ENCODE results near the gene TMEM79. TPM values are rescaled to one million over a fixed set of nuclear protein-coding genes. Genes with fewer than 3 reads are reported as not detected.

TMEM79 gene
- total RNA-seq, 2 donors from 2014 or later = 3.9 to 4.0 TPM

DNA sequence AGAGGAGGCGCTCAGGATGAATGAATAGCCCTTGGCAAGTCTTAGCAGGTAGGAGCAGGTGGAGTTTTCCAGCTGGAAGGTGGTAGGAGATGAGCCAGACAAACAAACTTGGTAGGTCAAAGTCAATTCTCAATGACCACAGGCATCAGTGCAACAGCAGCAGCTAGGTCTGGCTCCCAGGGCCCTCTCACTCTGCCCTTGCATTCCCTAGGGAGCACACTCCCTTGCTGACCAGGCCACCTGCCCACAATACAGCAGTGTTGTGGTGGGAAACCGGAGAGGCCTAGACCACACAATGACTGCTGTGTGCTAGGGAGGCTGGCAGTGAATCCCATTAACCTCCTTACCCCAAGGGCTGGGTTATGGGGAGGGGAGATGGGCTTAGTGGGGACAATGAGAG is 23.2 kb upstream of the TMEM79 start:
- intact Hi-C loops (cut with DNase I, micrococcal nuclease) = no loop called here
- no peak for DNase-seq
- no peak for ATAC-seq

- intact Hi-C loops (cut with DNase I, micrococcal nuclease) = no loop called here
- DNase-seq (no peak), ATAC-seq (no peak)
These were observed 21.5 kb upstream of the TMEM79 start for GRCh38 chr1:156262461-156263287.

DNA sequence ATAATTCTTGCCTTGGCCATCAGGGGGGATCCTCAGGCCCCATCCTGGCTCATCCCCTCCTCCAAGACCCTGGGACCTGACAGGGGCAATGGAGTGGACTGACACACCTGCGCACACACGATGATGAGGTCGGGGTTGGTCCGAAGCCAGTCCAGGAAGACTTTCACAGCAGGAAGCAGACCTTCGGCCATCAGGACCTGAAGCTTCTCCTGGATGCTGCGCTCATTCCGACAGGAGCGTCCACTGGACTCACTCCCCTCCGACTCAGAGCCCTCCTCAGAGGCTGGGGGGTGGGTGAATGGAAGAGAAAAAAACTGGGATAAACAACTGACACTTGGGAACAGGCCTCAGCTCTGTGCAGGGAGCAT is 20.9 kb upstream of the TMEM79 start:
- intact Hi-C loops (cut with DNase I, micrococcal nuclease) = no loop called here
- DNase-seq (no peak), ATAC-seq (no peak)

GRCh38 chr1:156266051-156266450 is 18.1 kb upstream of the TMEM79 start:
- ATAC-seq (no peak), DNase-seq (no peak)
- intact Hi-C loops (cut with DNase I, micrococcal nuclease) = no loop called here

- intact Hi-C loops (cut with DNase I, micrococcal nuclease) = no loop called here
These were observed 15.8 kb upstream of the TMEM79 start for GRCh38 chr1:156268336-156268735.

DNA sequence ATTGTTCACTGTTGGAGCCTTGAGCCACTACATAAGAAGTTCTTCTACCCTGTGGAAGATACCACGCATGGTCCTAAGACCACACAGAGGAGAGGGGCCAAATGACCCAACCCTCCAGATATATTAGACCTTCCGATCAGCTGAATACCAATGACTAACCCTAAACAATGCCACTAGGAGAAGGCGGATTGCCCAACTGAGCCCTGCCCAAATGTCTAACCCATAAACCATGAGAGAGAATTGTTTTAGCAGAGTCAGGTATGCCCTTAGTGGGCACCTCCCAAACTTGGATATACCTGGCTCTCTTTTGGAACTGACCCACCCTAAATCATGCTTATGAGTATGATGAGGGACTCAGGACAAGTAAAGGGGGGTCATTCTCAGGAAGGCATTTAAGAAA is 13.8 kb upstream of the TMEM79 start:
- intact Hi-C loops (cut with DNase I, micrococcal nuclease) = no loop called here
- no peak for ATAC-seq

More at GRCh38 chr1:156268336-156268735, 15.8 kb upstream of the TMEM79 start:
- DNase-seq = no peak
- ATAC-seq = no peak

DNA sequence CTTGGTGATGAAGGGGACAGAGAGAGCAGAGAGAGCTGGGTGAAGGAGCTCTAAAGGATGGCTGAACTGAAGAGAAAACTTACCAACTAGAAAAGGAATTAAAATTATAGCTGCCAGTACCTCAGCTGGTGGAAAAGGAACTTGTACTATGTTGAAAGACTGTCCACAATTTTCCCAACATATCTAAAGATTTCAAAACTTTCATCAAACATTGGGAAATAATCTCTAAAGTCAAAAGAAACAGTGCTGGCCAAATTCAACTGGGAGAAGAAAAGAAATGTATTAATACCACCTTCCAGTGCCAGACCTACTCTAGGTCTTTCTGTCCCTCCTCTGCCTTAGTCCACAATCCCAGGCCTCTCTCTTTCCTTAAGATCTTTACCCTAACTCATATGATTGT is 7.6 kb upstream of the TMEM79 start:
- intact Hi-C loops (cut with DNase I, micrococcal nuclease) = no loop called here
- ATAC-seq = no peak
- DNase-seq = no peak

More for the DNA sequence above, 13.8 kb upstream of the TMEM79 start:
- no peak for DNase-seq

GRCh38 chr1:156276966-156277381 is 7.2 kb upstream of the TMEM79 start:
- DNase-seq = no peak
- ATAC-seq = no peak
- intact Hi-C loops (cut with DNase I, micrococcal nuclease) = no loop called here

DNA sequence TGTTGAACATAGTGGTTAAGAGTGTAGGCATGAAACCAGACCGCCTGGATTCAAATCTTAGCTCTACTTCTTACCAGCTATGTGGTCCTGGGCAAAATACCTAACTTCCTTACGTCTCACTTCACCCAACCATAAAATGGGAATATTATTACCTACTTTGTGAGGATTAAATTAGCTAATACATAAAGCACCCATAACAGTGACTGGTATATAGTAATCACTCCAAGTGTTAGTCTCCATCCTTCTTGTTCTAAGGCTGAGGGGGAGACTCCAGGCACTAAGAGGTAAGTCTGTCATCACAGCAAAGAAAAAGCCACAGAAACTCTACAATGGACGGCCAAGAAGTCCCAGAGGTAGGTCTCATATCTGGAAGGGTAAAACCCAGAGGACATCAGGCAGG is 4.3 kb upstream of the TMEM79 start:
- ATAC-seq (no peak), DNase-seq (no peak)
- intact Hi-C loops (cut with DNase I, micrococcal nuclease) = no loop called here

DNA sequence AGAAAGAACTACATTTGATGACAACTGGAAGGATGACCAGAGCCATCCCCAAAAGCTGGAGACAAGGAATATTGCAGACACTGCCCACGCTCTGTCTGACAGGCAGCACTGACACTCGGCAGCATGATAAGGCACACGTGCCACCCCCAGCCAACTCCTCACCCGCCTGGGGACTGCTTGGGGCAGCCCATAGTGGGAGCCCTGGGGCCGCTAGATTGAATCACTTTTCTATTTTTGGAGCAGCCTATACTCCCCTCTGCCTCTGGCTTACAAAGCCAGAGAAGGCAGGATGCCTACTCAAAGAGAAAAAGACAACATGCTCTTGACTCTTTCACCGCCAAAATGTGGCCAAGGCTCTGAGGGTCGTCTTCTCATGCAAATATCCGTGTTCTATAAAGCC is 2.8 kb upstream of the TMEM79 start:
- intact Hi-C loops (cut with DNase I, micrococcal nuclease) = no loop called here
- DNase-seq (no peak), ATAC-seq (no peak)

DNA sequence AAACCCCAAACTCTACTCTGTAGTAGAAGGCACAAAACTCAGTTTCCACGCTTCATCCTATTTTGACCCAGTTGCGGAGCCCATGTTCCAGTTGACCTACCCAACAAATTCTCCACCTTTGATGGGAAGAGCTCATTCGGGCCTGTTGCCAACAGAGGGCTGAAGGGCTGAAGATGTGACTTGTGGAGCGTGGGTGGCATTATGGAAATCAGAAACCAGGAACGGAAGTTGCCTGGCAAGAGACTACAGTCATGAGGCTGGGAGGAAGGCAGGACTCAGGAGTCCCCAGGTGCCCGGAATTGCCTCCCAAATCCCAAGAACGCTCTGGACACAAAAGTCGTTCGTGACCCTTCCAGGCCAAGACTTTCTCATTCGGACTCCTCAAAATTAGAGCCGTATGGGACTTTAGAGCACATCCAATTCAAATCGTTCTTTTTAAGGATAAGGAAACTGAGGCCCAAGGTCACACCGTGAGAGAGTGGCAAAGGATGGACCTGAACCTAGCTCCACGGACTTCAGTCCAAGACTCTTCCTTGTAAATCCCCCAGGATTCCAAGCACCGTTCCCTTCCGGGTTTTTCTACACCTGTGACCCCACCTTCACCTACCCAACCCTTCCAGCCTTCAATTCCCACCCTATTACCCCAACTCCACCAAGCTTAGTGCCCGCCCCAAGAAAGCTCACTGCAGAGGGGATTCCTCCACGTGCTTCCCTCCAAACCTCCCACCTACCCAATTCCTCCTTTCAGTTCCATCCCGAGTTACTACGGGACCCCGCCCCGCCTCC is 2.2 kb upstream of the TMEM79 start:
- ATAC-seq = peak; percentile 73
- DNase-seq = peak; percentile 19 to 73
- intact Hi-C loops (cut with DNase I, micrococcal nuclease) = no loop called here

GRCh38 chr1:156282479-156283222 is 1.5 kb upstream of the TMEM79 start, which contains the start of gene SMG5:
TSS of gene SMG5 (minus strand) at chr1:156282825. CDS start at chr1:156282680, 145 bp downstream.
- ATAC-seq = peak; percentile 87
- intact Hi-C loops (cut with DNase I, micrococcal nuclease) = no loop called here
- DNase-seq = peak; percentile 95 to 99

- no peak for DNase-seq
- ATAC-seq = no peak
- intact Hi-C loops (cut with DNase I, micrococcal nuclease) = no loop called here
These were observed 604 bp upstream of the TMEM79 start for GRCh38 chr1:156283521-156283920.

DNA sequence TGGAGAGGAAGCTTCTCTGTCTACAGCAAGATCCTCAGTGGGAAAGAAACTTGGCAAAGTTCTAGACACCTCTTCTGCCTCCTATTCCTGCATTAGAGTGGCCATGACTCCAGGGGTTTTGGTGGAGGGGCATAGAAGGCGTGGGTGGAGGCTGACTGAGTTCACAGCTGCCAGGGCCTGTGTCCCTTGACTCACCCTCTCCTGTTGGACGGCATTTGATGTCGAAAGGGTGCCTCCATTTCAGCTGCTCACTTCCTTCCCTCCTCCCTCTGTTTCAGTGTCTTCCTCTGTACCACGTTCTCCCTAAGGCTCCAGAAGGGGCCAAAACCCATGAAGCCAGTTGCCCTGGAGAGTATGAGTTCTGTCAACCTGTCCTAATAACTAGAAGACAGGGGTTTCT is 632 bp downstream of the TMEM79 start:
- DNase-seq (no peak), ATAC-seq (no peak)
- intact Hi-C loops (cut with DNase I, micrococcal nuclease) = no loop called here

DNA sequence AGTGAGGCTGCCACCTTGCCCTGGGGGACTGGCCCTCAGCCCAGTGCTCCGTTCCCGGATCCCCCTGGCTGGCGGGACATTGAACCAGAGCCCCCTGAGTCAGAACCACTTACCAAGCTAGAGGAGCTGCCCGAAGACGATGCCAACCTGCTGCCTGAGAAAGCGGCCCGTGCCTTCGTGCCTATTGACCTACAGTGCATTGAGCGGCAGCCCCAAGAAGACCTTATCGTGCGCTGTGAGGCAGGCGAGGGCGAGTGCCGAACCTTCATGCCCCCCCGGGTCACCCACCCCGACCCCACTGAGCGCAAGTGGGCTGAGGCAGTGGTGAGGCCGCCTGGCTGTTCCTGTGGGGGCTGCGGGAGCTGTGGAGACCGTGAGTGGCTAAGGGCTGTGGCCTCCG is 1.3 kb downstream of the TMEM79 start:
- intact Hi-C loops (cut with DNase I, micrococcal nuclease) = no loop called here
- ATAC-seq (no peak), DNase-seq (no peak)

GRCh38 chr1:156286061-156286460 is 1.9 kb downstream of the TMEM79 start:
- ATAC-seq (no peak), DNase-seq (no peak)
- intact Hi-C loops (cut with DNase I, micrococcal nuclease) = no loop called here

DNA sequence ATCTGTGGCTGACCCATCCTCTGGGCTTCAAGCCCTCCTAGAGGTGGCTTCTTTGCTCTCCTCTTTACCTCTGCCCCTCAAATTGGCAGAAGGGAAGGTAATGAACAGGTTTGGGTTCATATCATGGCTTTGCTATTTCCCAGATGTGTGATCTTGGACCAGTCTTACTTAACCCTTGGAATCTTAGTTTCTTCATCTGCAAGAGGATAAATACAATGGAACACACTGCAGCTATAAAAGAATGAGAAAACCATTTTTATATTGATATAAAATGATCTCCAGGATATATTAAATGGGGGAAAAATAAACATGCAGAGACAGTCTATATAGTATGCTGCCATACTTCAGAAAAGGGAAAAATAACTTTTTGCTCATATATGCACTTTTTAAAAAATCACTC is 5.7 kb downstream of the TMEM79 start:
- intact Hi-C loops (cut with DNase I, micrococcal nuclease) = no loop called here
- DNase-seq (no peak), ATAC-seq (no peak)

GRCh38 chr1:156291226-156292061 is 7.3 kb downstream of the TMEM79 start:
- DNase-seq (peak; percentile 93 to 94), ATAC-seq (peak; percentile 95)
- intact Hi-C loops (cut with DNase I, micrococcal nuclease) = no loop called here

DNA sequence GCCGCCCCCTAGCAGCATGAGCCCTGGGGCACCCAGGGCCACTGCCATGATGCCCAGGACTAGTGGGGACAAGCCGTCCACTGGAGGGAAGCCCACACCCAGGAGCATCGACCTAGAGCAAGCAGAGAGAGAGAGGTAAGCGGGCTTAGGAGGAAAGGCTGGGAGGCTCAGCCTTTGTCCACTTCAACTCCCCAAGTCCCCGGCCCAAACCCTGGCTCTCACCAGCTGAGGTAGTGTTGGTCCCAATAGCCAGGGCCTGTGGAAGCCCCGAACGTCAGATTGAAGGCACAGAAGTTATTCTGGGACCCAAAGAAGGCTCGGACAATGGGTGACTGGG is 8.9 kb downstream of the TMEM79 start:
- DNase-seq = no peak
- no peak for ATAC-seq
- intact Hi-C loops (cut with DNase I, micrococcal nuclease) = no loop called here
